GM18499 (cell line): ENCODE measurements around the gene UBR4.

Source experiments
- ATAC-seq: cut with Tn5 transposase; IDR thresholded peaks from one replicate; pipeline ENCODE4 v1.9.1; 2021; ENCODE audit warnings: moderate number of reproducible peaks; ENCODE audit not compliant: insufficient read depth, unreplicated experiment

UBR4 gene

GRCh38 chr1:19076841-19077616 lies 133.0 kb downstream of the UBR4 start:
- ATAC-seq, result no peak

GRCh38 chr1:19074902-19075721 lies 135.0 kb downstream of the UBR4 start:
- ATAC-seq, result no peak

GRCh38 chr1:19074361-19074901 lies 135.6 kb downstream of the UBR4 start:
- no peak for ATAC-seq

- ATAC-seq, result no peak
Observed at GRCh38 chr1:19073311-19074186, 136.5 kb downstream of the UBR4 start.

- ATAC-seq, result no peak
Observed at GRCh38 chr1:19072285-19072981, 137.6 kb downstream of the UBR4 start.

GRCh38 chr1:19071674-19072281 lies 138.3 kb downstream of the UBR4 start:
- ATAC-seq, result no peak

- ATAC-seq, result no peak
Observed at GRCh38 chr1:19070891-19071621, 139.0 kb downstream of the UBR4 start.

- ATAC-seq, result no peak
Observed at GRCh38 chr1:19070197-19070651, 139.8 kb downstream of the UBR4 start.

GRCh38 chr1:19068639-19069276 lies 141.3 kb downstream of the UBR4 start:
- no peak for ATAC-seq

GRCh38 chr1:19067912-19068638 lies 142.0 kb downstream of the UBR4 start:
- ATAC-seq, result no peak

- no peak for ATAC-seq
Observed at GRCh38 chr1:19067182-19067911, 142.7 kb downstream of the UBR4 start.

- no peak for ATAC-seq
Observed at GRCh38 chr1:19066874-19067181, 143.2 kb downstream of the UBR4 start.

- ATAC-seq, result no peak
Observed at GRCh38 chr1:19066248-19066873, 143.7 kb downstream of the UBR4 start.

GRCh38 chr1:19065526-19066247 lies 144.4 kb downstream of the UBR4 start:
- no peak for ATAC-seq

GRCh38 chr1:19064906-19065450 lies 145.1 kb downstream of the UBR4 start:
- ATAC-seq, result no peak

GRCh38 chr1:19063122-19063521 lies 146.9 kb downstream of the UBR4 start:
- no peak for ATAC-seq
